ENCODE data around the gene GALT.
"Not testable (repeated sequence)": the region's sequence is repeated elsewhere in the genome, so short reads cannot be mapped to it uniquely, and the experiment has no call there.

The GALT gene

DNA sequence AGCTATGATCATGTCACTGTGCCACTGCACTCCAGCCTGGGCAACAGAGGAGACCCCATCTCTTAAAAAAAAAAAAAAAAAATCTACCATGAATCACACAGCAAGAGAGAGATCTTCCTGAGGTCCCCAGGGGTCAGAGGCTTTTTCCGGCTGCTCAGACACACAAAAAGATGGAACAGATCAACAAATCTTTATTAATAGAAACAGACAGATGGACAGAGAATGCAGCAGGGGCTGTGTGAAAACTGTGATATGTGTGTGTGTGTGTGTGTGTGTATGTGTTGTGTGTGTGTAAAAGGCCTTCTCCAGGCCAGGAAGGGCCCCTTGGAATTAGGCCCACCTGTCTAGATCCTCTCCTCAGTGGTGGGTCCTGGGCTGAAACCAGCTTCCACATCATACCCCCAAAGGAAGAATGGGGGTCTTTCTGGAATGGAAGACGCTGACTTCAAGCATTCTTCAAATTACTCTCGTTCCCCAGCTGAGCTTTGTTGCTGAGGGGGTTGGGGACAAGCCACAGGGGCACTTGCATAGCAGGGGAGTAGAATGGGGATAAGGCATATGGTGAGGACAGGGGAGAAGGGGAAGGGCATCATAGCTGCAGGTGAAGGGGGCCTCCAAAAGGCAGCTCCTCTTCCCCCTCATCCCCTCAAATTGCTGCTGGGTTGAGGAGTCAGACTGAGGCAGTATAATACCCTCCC lies 11.8 kb upstream of the GALT start:
- TF ChIP-seq GATA1 (IDR thresholded peaks at IDR 0.05; ENCODE audit: low read depth, low read length) (no peak), POLR2A (IDR thresholded peaks at IDR 0.05; ENCODE audit: low read length) (no peak)
- no peak for DNase-seq

DNA sequence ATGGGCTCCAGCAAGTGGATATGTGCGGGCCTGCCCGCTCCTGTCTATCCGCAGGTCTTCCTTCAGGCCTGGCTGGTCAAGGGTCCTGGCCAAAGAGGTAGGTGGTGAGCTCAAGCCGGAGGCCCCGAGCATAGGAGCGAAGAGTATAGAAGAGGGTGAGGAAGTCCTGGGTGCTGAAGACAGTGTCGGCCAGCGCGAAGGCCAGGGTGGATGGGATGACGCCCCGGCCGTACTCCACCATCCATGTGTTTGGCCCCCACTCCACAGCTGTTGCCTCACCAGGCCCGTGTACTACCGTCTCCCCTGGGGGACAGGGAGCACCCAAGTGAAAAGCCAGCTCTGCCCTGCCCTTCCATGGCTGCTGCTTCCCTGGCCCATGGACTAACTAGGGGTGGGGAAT lies 10.9 kb upstream of the GALT start:
- TF ChIP-seq GATA1 (IDR thresholded peaks at IDR 0.05; ENCODE audit: low read depth, low read length) = no peak
- TF ChIP-seq POLR2A (IDR thresholded peaks at IDR 0.05; ENCODE audit: low read length) = no peak
- DNase-seq = no peak

GRCh38 chr9:34636791-34637355 lies 9.6 kb upstream of the GALT start:
- peak in 1 of 2 experiments; percentile 69 for DNase-seq
- TF ChIP-seq GATA1 (IDR thresholded peaks at IDR 0.05; ENCODE audit: low read depth, low read length) (no peak), POLR2A (IDR thresholded peaks at IDR 0.05; ENCODE audit: low read length) (no peak)

DNA sequence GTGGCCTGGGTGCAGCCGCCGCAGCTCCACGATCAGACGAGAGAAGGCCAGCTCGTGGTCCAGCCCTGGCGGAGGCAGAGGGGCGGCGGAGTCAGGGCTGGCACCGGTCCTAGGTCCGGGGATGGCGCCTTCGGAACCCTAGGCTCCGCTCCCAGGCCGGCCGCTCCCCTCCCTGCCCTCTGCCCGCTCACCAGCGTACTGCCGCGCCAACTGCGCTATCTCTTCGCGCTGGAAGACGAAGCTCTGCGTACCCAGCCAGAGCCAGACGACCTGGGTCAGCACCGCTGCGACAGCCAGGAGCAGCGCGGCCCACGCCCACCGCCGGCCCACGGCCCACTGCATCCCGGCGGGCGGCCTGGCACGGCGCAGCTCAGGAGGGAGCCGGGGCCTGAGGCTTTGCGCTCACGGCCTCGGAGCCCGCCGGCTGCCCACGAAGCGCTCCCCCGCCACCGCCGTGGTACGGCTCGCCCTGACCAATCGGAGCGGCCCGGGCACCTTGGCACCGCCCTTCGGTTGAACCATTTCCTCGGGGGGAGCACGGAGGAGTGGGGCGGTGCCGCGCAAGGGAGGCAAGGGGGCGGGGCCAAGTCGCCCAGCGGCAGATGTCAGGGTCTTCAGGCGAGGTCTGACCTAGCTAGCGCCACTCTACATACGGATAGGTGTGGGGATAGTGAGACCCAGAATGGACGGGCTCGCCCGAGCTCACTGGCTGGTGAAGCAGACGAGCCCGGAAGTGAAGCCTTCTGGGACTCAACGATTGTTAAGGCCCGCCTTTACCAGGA lies 8.9 kb upstream of the GALT start, which contains the start of gene SIGMAR1:
TSS of gene SIGMAR1 (minus strand) at position 432 of the 782 bp plus-strand sequence. CDS start at position 342, 90 bp downstream.
- peak; percentile 96 to 97 for DNase-seq
- TF ChIP-seq GATA1 (IDR thresholded peaks at IDR 0.05; ENCODE audit: low read depth, low read length) (no peak), POLR2A (IDR thresholded peaks at IDR 0.05; ENCODE audit: low read length) (peak; percentile 95)

DNA sequence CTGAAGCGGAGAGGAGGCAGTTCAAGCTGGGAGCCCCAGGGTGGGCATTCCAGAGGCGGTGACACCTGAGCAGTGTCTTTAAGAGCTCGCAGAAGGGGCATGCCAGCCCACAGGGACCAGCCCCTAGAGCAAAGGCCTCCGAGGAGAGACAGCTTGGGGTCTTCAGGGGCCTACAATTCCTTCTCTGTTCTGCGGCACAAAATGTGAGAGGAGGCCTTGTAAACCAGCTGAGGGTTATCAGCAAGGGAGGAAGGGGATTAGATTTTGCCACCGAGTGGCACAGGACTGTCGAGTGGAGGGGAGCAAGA lies 8.4 kb upstream of the GALT start:
- DNase-seq = no peak
- TF ChIP-seq GATA1 (IDR thresholded peaks at IDR 0.05; ENCODE audit: low read depth, low read length) (no peak), POLR2A (IDR thresholded peaks at IDR 0.05; ENCODE audit: low read length) (peak; percentile 70)

DNA sequence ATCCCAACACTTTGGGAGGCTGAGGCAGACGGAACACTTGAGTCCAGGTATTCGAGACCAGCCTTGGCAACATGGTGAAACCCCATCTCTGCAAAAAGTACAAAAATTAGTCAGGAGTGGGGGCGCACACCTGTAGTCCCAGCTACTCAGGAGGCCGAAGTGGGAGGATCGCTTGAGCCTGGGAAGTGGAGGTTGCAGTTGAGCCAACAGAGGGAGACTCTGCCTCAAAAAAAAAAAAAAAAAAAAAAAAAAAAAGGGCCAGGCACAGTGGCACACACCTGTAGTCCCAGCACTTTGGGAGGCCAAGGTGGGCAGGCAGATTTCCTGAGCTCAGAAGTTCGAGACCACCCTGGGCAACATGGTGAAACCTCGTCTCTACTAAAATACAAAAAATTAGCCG lies 7.2 kb upstream of the GALT start:
- DNase-seq = not testable (repeated sequence)

DNA sequence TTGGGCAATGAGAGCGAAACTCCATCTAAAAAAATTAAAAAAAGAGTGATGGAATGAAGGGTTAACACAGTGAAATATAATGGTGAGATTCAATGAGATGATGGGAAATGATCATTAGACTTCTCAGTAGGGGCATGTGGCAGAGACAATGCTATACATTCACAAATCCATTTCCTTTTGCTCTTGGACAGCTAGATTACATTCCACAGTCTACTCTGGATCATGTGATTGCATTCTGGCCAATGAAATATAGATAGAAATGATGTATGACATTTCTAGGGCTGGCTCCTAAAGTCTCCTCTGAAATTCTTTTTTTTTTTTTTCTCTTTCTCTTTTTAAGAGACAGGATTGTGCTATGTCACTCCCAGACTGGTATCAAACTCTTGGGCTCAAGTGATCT lies 3.8 kb upstream of the GALT start:
- DNase-seq = no peak

DNA sequence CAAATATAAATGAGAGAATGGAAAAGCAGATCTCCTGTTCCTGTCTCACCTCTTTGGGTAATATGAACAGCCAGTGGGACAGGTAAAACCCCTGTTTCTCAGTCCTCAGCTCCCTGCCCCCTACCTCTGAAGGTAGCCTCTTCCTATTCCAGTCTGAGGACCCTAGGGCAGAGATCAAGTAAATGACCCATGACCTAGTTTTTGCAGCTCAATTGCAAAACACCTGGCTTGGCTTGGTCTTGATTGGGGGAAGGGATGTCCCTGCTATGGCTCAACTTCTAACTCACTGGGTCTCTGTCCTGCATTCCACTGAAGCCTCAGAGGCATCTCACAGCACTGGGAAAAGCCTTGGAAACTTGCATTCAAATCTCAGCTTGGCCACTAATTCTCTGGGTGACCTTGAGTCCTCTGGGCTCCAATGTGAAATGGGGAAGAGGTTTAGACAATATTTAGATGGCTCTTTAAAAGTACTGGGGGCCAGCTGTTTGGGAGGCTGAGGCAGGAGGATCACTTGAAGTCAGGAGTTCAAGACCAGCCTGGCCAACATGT lies 1.6 kb upstream of the GALT start:
- DNase-seq = no peak
- TF ChIP-seq POLR2A (IDR thresholded peaks at IDR 0.05; ENCODE audit: low read length) = no peak
- TF ChIP-seq GATA1 (IDR thresholded peaks at IDR 0.05; ENCODE audit: low read depth, low read length) = no peak

More for the DNA sequence above, 3.8 kb upstream of the GALT start:
- TF ChIP-seq POLR2A (IDR thresholded peaks at IDR 0.05; ENCODE audit: low read length) (no peak), GATA1 (IDR thresholded peaks at IDR 0.05; ENCODE audit: low read depth, low read length) (no peak)

- TF ChIP-seq GATA1 (IDR thresholded peaks at IDR 0.05; ENCODE audit: low read depth, low read length) (no peak), POLR2A (IDR thresholded peaks at IDR 0.05; ENCODE audit: low read length) (no peak)
- DNase-seq = no peak
Observed at GRCh38 chr9:34647084-34647403, 569 bp downstream of the GALT start.

GRCh38 chr9:34647651-34648050 lies 1.2 kb downstream of the GALT start:
- DNase-seq = peak; percentile 63 to 70
- TF ChIP-seq POLR2A (IDR thresholded peaks at IDR 0.05; ENCODE audit: low read length) (no peak), GATA1 (IDR thresholded peaks at IDR 0.05; ENCODE audit: low read depth, low read length) (no peak)

- no peak for TF ChIP-seq GATA1 (IDR thresholded peaks at IDR 0.05; ENCODE audit: low read depth, low read length)
- TF ChIP-seq POLR2A (IDR thresholded peaks at IDR 0.05; ENCODE audit: low read length) = no peak
- no peak for DNase-seq
Observed at GRCh38 chr9:34648673-34649072, 2.2 kb downstream of the GALT start.

GRCh38 chr9:34650816-34651215 lies 4.3 kb downstream of the GALT start:
- no peak for DNase-seq
- TF ChIP-seq GATA1 (IDR thresholded peaks at IDR 0.05; ENCODE audit: low read depth, low read length) (no peak), POLR2A (IDR thresholded peaks at IDR 0.05; ENCODE audit: low read length) (no peak)

DNA sequence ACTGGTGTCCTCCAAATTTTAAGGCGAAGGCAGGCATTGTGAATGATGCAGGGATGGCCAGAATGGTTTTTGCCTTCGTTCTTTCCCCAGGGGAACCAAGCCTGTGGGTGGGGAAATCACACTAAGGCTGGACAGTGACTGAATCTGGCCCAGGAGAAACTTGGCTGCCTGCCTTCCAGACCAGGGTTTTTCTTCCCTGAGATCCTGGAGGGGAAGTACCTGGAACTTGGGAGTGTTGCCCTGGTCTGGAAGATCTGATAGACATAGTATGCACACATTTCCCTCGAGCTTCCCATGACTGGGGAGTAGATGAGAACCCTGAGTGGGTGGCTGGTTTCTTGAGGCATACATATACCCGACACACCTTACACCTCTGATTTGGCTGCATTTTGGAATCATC lies 4.8 kb downstream of the GALT start:
- TF ChIP-seq POLR2A (IDR thresholded peaks at IDR 0.05; ENCODE audit: low read length) (no peak), GATA1 (IDR thresholded peaks at IDR 0.05; ENCODE audit: low read depth, low read length) (no peak)
- DNase-seq = no peak

DNA sequence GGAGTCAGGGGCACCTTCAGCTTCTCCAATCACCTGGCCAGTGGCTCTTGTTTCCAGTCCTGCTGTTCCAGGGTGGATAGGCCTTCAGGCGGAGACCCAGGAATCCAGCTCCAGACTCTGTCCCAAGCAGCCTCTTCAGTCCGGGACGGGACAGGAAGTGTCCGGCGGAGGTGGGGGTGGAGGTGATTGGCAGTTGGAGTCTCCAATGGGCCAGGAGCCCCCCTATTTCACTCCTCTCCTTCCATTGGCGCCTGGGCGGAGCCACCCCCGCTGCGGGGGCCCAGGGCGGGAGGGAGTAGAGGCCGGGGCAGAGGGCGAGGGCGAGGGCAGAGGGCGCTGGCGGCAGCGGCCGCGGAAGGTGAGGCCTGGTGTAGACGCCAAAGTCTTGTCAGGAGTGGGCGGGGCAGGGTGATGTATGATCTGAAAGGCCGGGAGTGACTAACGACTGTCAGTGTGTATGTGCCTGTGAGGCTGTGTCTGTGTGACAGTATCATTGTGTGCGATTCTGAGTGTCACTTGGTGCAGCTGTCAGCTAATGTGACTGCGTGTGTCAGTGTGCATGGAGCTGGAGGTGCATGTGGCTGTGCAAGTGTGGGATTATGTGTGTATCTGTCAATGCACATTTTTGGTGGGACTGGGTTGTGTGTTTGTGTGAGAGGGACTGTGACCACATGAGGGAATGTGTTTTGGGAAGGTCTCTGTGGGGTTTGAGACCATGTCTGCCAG lies 5.6 kb downstream of the GALT start, which contains the start of gene IL11RA:
TSS of gene IL11RA (plus strand) at position 310 of the 726 bp plus-strand sequence. CDS start 3,033 bp downstream, outside the sequence.
- TF ChIP-seq GATA1 (IDR thresholded peaks at IDR 0.05; ENCODE audit: low read depth, low read length) = no peak
- peak; percentile 22 for TF ChIP-seq POLR2A (IDR thresholded peaks at IDR 0.05; ENCODE audit: low read length)
- peak; percentile 89 to 90 for DNase-seq
